OCI-LY7 (cell line): ENCODE data around the gene COL4A2. TPM values are rescaled to one million over a fixed set of nuclear protein-coding genes. Genes with fewer than 3 reads are reported as not detected.

Experiments used
- BruUV-seq: library from RNA; stranded (reverse); fragments of 400-500 nt; replicated peaks from 2 replicates; lab custom pipeline; 2021; lab: Mats Ljungman, UMichigan
- CTCF ChIA-PET: fragments of 300-600 bp; sonication (Branson Sonifier 250); formaldehyde crosslinking; loops from one replicate; lab custom pipeline; 2022; ENCODE audit warnings: antibody characterized with exemption; ENCODE audit not compliant: unreplicated experiment; lab: Charles Lee
- POLR2A ChIA-PET: fragments of 300-600 bp; sonication (Branson Sonifier 250); formaldehyde crosslinking; loops from one replicate; lab custom pipeline; 2022; ENCODE audit warnings: antibody characterized with exemption; lab: Charles Lee
- DNase-seq: peaks from one replicate; pipeline ENCODE4 v3.0.0-alpha.2; 2015; ENCODE audit warnings: low spot score
- H2AFZ ChIP-seq: fragments of 200-600 bp; sonication (generic), shearing (Covaris generic); 2 replicates; pipeline ENCODE4 v1.6.1; 2014; ENCODE audit warnings: mild to moderate bottlenecking, antibody characterized with exemption, low read length, moderate library complexity
- H3K27ac ChIP-seq: fragments of 200-600 bp; sonication (generic); 2 replicates; pipeline ENCODE4 v1.5.1; 2014; ENCODE audit warnings: mixed run types, low read depth, mild to moderate bottlenecking, moderate library complexity, low read length, inconsistent platforms; ENCODE audit not compliant: poor library complexity, severe bottlenecking
- H3K36me3 ChIP-seq: fragments of 200-600 bp; sonication (generic); 2 replicates; pipeline ENCODE4 v1.6.1; 2014; ENCODE audit warnings: mild to moderate bottlenecking, antibody characterized with exemption, low read length, moderate library complexity, mixed read lengths; ENCODE audit not compliant: insufficient read depth
- H3K4me1 ChIP-seq: fragments of 200-600 bp; sonication (generic); 2 replicates; pipeline ENCODE4 v1.5.1; 2014; ENCODE audit warnings: mild to moderate bottlenecking, low read length; ENCODE audit not compliant: insufficient read depth, poor library complexity, severe bottlenecking
- H3K4me2 ChIP-seq: fragments of 200-600 bp; sonication (generic); 2 replicates; pipeline ENCODE4 v1.6.1; 2014; ENCODE audit warnings: mild to moderate bottlenecking, low read length
- H3K4me3 ChIP-seq: fragments of 200-600 bp; sonication (generic); 2 replicates; pipeline ENCODE4 v1.5.1; 2014; ENCODE audit warnings: mild to moderate bottlenecking, low read depth, low read length; ENCODE audit not compliant: poor library complexity, severe bottlenecking
- H3K79me2 ChIP-seq: fragments of 200-600 bp; sonication (generic); 2 replicates; pipeline ENCODE4 v1.6.1; 2016; ENCODE audit warnings: low read depth, mild to moderate bottlenecking, low read length, moderate library complexity, mixed read lengths; ENCODE audit not compliant: insufficient read depth
- H3K9me2 ChIP-seq: fragments of 200-600 bp; sonication (generic); 2 replicates; pipeline ENCODE4 v1.6.1; 2016; ENCODE audit warnings: mild to moderate bottlenecking, low read length, mixed read lengths; ENCODE audit not compliant: insufficient read depth
- H3K9me3 ChIP-seq: fragments of 200-600 bp; sonication (generic); 2 replicates; pipeline ENCODE4 v1.6.1; 2014; ENCODE audit warnings: mild to moderate bottlenecking, mixed run types, low read length, mixed read lengths
- H4K20me1 ChIP-seq: fragments of 200-600 bp; sonication (generic); 2 replicates; pipeline ENCODE4 v1.6.1; 2014; ENCODE audit warnings: mild to moderate bottlenecking, antibody characterized with exemption, low read length, moderate library complexity, mixed read lengths; ENCODE audit not compliant: insufficient read depth
- EZH2phosphoT487 ChIP-seq: fragments of 200-600 bp; sonication (generic); IDR thresholded peaks from 2 replicates; pipeline ENCODE4 v1.6.1; 2018; ENCODE audit warnings: low read depth, borderline replicate concordance, mild to moderate bottlenecking, mixed run types, antibody characterized with exemption, low read length, moderate library complexity, mixed read lengths
- intact Hi-C: fragments of 100-400 bp; cut with micrococcal nuclease; formaldehyde crosslinking; loops from one replicate; pipeline ENCODE4 v1.10.0; 2022; ENCODE audit not compliant: unreplicated experiment
- total RNA-seq, 2 experiments: library from RNA; depleted of rRNA in 1 of 2; stranded (reverse); fragments of >200 nt in 1 of 2; shearing (Covaris generic) in 1 of 2; gene quantifications; 2 replicates each; pipeline ENCODE4 v1.2.3, GENCODE V29; 2014 to 2022
- TF ChIP-seq, protein P1 (sequence below): fragments of 200-600 bp; sonication (generic); conservative IDR thresholded peaks from 2 replicates; pipeline ENCODE4 v1.5.1; 2014; ENCODE audit warnings: mild to moderate bottlenecking, antibody characterized with exemption, low read length, moderate library complexity, mixed read lengths

Gene COL4A2
- total RNA-seq, 2 experiments from 2014 or later: 0.34 TPM; not detected in 1

DNA sequence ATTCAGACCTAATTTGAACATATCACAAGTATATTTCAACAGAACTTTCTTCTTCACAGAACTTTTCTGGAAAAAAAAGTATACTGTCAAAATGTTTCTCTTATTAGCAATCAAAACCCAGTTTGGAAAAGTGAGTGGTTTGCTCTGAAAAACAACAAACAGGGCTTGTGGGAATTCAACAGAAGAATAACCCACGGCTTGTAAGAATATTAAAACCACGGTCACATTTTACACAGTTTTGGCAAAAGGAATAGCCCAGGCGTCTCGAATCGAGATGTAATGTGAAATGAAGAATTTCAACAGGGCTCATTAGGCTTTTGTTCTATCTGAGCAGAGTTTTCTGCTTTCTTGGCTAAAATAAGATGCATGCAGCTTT lies 70.7 kb downstream of the COL4A2 start:
- no peak for TF ChIP-seq EZH2phosphoT487
- TF ChIP-seq, protein P1, sequence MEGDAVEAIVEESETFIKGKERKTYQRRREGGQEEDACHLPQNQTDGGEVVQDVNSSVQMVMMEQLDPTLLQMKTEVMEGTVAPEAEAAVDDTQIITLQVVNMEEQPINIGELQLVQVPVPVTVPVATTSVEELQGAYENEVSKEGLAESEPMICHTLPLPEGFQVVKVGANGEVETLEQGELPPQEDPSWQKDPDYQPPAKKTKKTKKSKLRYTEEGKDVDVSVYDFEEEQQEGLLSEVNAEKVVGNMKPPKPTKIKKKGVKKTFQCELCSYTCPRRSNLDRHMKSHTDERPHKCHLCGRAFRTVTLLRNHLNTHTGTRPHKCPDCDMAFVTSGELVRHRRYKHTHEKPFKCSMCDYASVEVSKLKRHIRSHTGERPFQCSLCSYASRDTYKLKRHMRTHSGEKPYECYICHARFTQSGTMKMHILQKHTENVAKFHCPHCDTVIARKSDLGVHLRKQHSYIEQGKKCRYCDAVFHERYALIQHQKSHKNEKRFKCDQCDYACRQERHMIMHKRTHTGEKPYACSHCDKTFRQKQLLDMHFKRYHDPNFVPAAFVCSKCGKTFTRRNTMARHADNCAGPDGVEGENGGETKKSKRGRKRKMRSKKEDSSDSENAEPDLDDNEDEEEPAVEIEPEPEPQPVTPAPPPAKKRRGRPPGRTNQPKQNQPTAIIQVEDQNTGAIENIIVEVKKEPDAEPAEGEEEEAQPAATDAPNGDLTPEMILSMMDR: no peak
- Histone ChIP-seq H3K4me3 (no peak overlapping the region), H3K4me2 (no peak overlapping the region), H4K20me1 (no peaks in the 10 kb centered on the region), H3K79me2 (no peaks in the 10 kb centered on the region), H2AFZ (no peak overlapping the region), H3K4me1 (no peaks in the 10 kb centered on the region), H3K9me3 (no peaks in the 10 kb centered on the region), H3K27ac (no peak overlapping the region), H3K36me3 (no peaks in the 10 kb centered on the region), H3K9me2 (no peaks in the 10 kb centered on the region)
- ChIA-PET POLR2A (no interaction called here), CTCF (no interaction called here)
- intact Hi-C loops: no loop called here
- DNase-seq: no peak
- BruUV-seq: no TSS peak

DNA sequence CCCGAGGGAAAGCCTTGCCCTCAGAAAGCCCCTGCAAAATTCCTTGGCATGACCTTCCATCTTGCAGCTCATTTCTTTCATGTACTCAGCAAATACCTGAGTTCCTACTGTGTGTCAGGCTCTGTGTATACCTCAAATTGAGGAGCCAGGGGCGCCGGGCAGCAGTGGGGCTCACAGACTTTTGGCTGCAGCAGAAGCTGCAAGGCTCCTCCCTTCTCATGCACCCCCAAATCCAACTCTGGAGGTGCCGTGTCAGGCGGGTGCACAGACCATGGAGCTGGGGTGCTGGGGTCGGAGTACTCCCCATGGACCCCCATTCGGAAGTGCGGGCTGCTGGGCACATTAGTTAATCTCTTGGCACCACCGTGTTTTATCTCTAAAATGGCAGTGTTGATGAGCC lies 72.3 kb downstream of the COL4A2 start:
- intact Hi-C loops: no loop called here
- H3K27ac ChIP-seq: no peak overlapping the region
- H3K9me2 ChIP-seq: no peaks in the 10 kb centered on the region
- ChIA-PET POLR2A (interaction anchor here (0.6 kb wide), 1 partner anchor 1727 kb away, joined by 3 read pairs; no protein-coding TSS in a partner anchor), CTCF (no interaction called here)
- no peak for DNase-seq
- H3K9me3 ChIP-seq: no peaks in the 10 kb centered on the region
- no peaks in the 10 kb centered on the region for H4K20me1 ChIP-seq
- no peak overlapping the region for H3K4me2 ChIP-seq
- no peaks in the 10 kb centered on the region for H3K4me1 ChIP-seq
- no peak overlapping the region for H2AFZ ChIP-seq
- H3K79me2 ChIP-seq: no peaks in the 10 kb centered on the region
- TF ChIP-seq, protein P1: no peak
- no peak for TF ChIP-seq EZH2phosphoT487
- H3K36me3 ChIP-seq: no peaks in the 10 kb centered on the region
- H3K4me3 ChIP-seq: no peak overlapping the region
- BruUV-seq: no TSS peak

DNA sequence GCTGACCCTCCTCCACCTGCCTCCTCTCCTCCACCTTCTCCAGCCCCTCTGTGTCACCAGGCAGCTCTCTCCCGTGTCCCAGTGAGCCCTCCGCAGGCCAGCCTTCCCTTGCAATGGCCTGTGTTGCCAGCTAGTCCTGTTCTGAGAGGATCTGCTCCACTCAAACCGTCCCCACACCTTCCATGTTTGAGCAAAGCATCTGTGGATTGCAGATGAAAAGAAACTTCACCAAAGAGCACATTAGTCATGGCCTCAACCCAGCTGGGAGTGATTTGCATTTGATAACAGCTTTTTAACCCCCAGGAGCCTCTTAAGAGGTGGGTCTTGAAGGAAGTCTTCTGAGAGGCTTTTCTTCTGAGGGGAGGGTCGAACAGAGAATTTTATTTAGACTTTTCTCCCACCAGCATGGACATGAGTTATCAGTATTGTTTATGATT lies 72.8 kb downstream of the COL4A2 start:
- BruUV-seq: no TSS peak

More for the DNA sequence above, 72.8 kb downstream of the COL4A2 start:
- intact Hi-C loops: no loop called here
- Histone ChIP-seq H4K20me1 (no peaks in the 10 kb centered on the region), H3K9me3 (no peaks in the 10 kb centered on the region), H3K36me3 (no peaks in the 10 kb centered on the region), H3K27ac (no peak overlapping the region), H3K4me2 (no peak overlapping the region), H2AFZ (no peak overlapping the region), H3K79me2 (no peaks in the 10 kb centered on the region), H3K4me3 (no peak overlapping the region), H3K9me2 (no peaks in the 10 kb centered on the region), H3K4me1 (no peaks in the 10 kb centered on the region)
- no peak for DNase-seq
- ChIA-PET CTCF (no interaction called here), POLR2A (interaction anchor here (0.6 kb wide), 1 partner anchor 1726 kb away, joined by 3 read pairs; no protein-coding TSS in a partner anchor)
- no peak for TF ChIP-seq EZH2phosphoT487
- TF ChIP-seq, protein P1: no peak
